NCI-H2107 treated with DMSO at 0.1 percent for 48 hours (cell line): Measurements from ENCODE around the gene NHS.
A peak's percentile ranks its signal among the peaks of the same experiment; 100 is the strongest.

Experiments used
- DNase-seq: peaks from one replicate; lab custom pipeline; 2025; ENCODE audit not compliant: unreplicated experiment; lab: John Stamatoyannopoulos, UW

Gene NHS

GRCh38 chrX:17581641-17582040 is 206.6 kb downstream of the NHS start:
- no peak for DNase-seq

GRCh38 chrX:17584248-17584681 is 209.3 kb downstream of the NHS start:
- DNase-seq, result no peak

GRCh38 chrX:17585006-17585405 is 210.0 kb downstream of the NHS start:
- no peak for DNase-seq

GRCh38 chrX:17587366-17587765 is 212.4 kb downstream of the NHS start:
- DNase-seq, result no peak

- DNase-seq, result no peak
These were observed 213.3 kb downstream of the NHS start for GRCh38 chrX:17588303-17588702.

GRCh38 chrX:17590892-17591740 is 216.1 kb downstream of the NHS start:
- DNase-seq, result peak; percentile 84

GRCh38 chrX:17591741-17592110 is 216.7 kb downstream of the NHS start:
- DNase-seq, result peak; percentile 38

- DNase-seq, result no peak
These were observed 217.1 kb downstream of the NHS start for GRCh38 chrX:17592117-17592516.

- no peak for DNase-seq
These were observed 219.7 kb downstream of the NHS start for GRCh38 chrX:17594693-17595092.

GRCh38 chrX:17595456-17596035 is 220.5 kb downstream of the NHS start:
- DNase-seq, result no peak

- no peak for DNase-seq
These were observed 221.1 kb downstream of the NHS start for GRCh38 chrX:17596061-17596460.

GRCh38 chrX:17596546-17597205 is 221.7 kb downstream of the NHS start:
- DNase-seq, result no peak

GRCh38 chrX:17597327-17597726 is 222.3 kb downstream of the NHS start:
- DNase-seq, result no peak

- no peak for DNase-seq
These were observed 222.9 kb downstream of the NHS start for GRCh38 chrX:17597836-17598439.

GRCh38 chrX:17601441-17602200 is 226.6 kb downstream of the NHS start:
- peak; percentile 52 for DNase-seq

- DNase-seq, result no peak
These were observed 227.2 kb downstream of the NHS start for GRCh38 chrX:17602245-17602644.

GRCh38 chrX:17603196-17603595 is 228.2 kb downstream of the NHS start:
- no peak for DNase-seq

- no peak for DNase-seq
These were observed 230.7 kb downstream of the NHS start for GRCh38 chrX:17605676-17606075.

- DNase-seq, result no peak
These were observed 231.2 kb downstream of the NHS start for GRCh38 chrX:17606231-17606630.

- DNase-seq, result peak; percentile 83
These were observed 233.9 kb downstream of the NHS start for GRCh38 chrX:17608888-17609287.

- DNase-seq, result no peak
These were observed 235.8 kb downstream of the NHS start for GRCh38 chrX:17610788-17611187.
